GM12873 (cell line): ENCODE data around the gene TSPAN3.

Experiments used
- CTCF ChIP-seq: IDR thresholded peaks from 2 replicates; pipeline ENCODE4 v1.5.1; 2012; ENCODE audit warnings: low read depth, mild to moderate bottlenecking, moderate library complexity, low read length, control low read depth; ENCODE audit not compliant: insufficient read depth; ENCODE audit errors: missing control alignments

The TSPAN3 gene

GRCh38 chr15:77032052-77032646 lies 38.8 kb downstream of the TSPAN3 start:
- TF ChIP-seq CTCF, result no peak

- peak; percentile 57 for TF ChIP-seq CTCF
Measured at GRCh38 chr15:77031376-77032050, 39.4 kb downstream of the TSPAN3 start.

GRCh38 chr15:77030928-77031375 lies 40.0 kb downstream of the TSPAN3 start:
- no peak for TF ChIP-seq CTCF

GRCh38 chr15:77030048-77030927 lies 40.6 kb downstream of the TSPAN3 start:
- TF ChIP-seq CTCF, result no peak

- no peak for TF ChIP-seq CTCF
Measured at GRCh38 chr15:77029166-77030047, 41.5 kb downstream of the TSPAN3 start.

- no peak for TF ChIP-seq CTCF
Measured at GRCh38 chr15:77028451-77029165, 42.3 kb downstream of the TSPAN3 start.
